Measurements from ENCODE around the gene MAP2K5. TPM values are rescaled to one million over a fixed set of nuclear protein-coding genes. Genes with fewer than 3 reads are reported as not detected.

Gene MAP2K5
- total and polyA plus RNA-seq, 2 donors from 2014 or later: 14.1 to 18.6 TPM

GRCh38 chr15:67720556-67721175, 178.2 kb downstream of the MAP2K5 start:
- FAIRE-seq: no peak
- H3K27me3 ChIP-seq (ENCODE audit: control insufficient read depth, insufficient read depth, low read length): no peaks in the 10 kb centered on the region
- peaks cover 0 to 4% (median 0%) of the 10 kb centered on the region in 3 donors for H3K4me1 ChIP-seq (ENCODE audit: control insufficient read depth in 2 of 3, insufficient read depth in 2 of 3, low read depth in 1 of 3, low read length in 3 of 3)
- H3K27ac ChIP-seq (ENCODE audit: low read depth in 2 of 2, low read length in 2 of 2): no peak overlapping the region
- peak in 3 of 5 donors; percentile 47 to 84 (median 74) for DNase-seq
- intact Hi-C loops (cut with DNase I): no loop called here
- no peak for TF ChIP-seq CTCF (IDR thresholded peaks at IDR 0.05; ENCODE audit: borderline replicate concordance, extremely low read depth, insufficient read depth)
- no peaks in the 10 kb centered on the region for H3K9me3 ChIP-seq (ENCODE audit: control insufficient read depth in 2 of 3, insufficient read depth in 1 of 3, low read length in 3 of 3)
- no peaks in the 10 kb centered on the region for H3K36me3 ChIP-seq (ENCODE audit: control insufficient read depth in 2 of 3, insufficient read depth in 3 of 3, low read length in 3 of 3)
- H3K4me3 ChIP-seq (ENCODE audit: low read length in 3 of 3): no peak overlapping the region
- no peak overlapping the region for H3K9ac ChIP-seq (ENCODE audit: low read length in 3 of 3)

- Histone ChIP-seq H3K27me3 (ENCODE audit: control insufficient read depth, insufficient read depth, low read length) (no peaks in the 10 kb centered on the region), H3K9ac (ENCODE audit: low read length in 3 of 3) (no peak overlapping the region), H3K4me3 (ENCODE audit: low read length in 3 of 3) (no peak overlapping the region), H3K4me1 (ENCODE audit: control insufficient read depth in 2 of 3, insufficient read depth in 2 of 3, low read depth in 1 of 3, low read length in 3 of 3) (peaks cover 0 to 4% (median 0%) of the 10 kb centered on the region in 3 donors), H3K9me3 (ENCODE audit: control insufficient read depth in 2 of 3, insufficient read depth in 1 of 3, low read length in 3 of 3) (no peaks in the 10 kb centered on the region), H3K27ac (ENCODE audit: low read depth in 2 of 2, low read length in 2 of 2) (no peak overlapping the region), H3K36me3 (ENCODE audit: control insufficient read depth in 2 of 3, insufficient read depth in 3 of 3, low read length in 3 of 3) (no peaks in the 10 kb centered on the region)
- DNase-seq: no peak
- TF ChIP-seq CTCF (IDR thresholded peaks at IDR 0.05; ENCODE audit: borderline replicate concordance, extremely low read depth, insufficient read depth): no peak
- no peak for FAIRE-seq
- intact Hi-C loops (cut with DNase I): no loop called here
These were observed 179.7 kb downstream of the MAP2K5 start for GRCh38 chr15:67722030-67722817.

GRCh38 chr15:67723294-67724024, 181.0 kb downstream of the MAP2K5 start:
- no peak overlapping the region for H3K27ac ChIP-seq (ENCODE audit: low read depth in 2 of 2, low read length in 2 of 2)
- no peak overlapping the region for H3K9ac ChIP-seq (ENCODE audit: low read length in 3 of 3)
- H3K9me3 ChIP-seq (ENCODE audit: control insufficient read depth in 2 of 3, insufficient read depth in 1 of 3, low read length in 3 of 3): no peaks in the 10 kb centered on the region
- TF ChIP-seq CTCF (IDR thresholded peaks at IDR 0.05; ENCODE audit: borderline replicate concordance, extremely low read depth, insufficient read depth): no peak
- no peak for FAIRE-seq
- H3K27me3 ChIP-seq (ENCODE audit: control insufficient read depth, insufficient read depth, low read length): no peaks in the 10 kb centered on the region
- H3K4me1 ChIP-seq (ENCODE audit: control insufficient read depth in 2 of 3, insufficient read depth in 2 of 3, low read depth in 1 of 3, low read length in 3 of 3): peaks cover 0 to 4% (median 0%) of the 10 kb centered on the region in 3 donors
- no peak overlapping the region for H3K4me3 ChIP-seq (ENCODE audit: low read length in 3 of 3)
- intact Hi-C loops (cut with DNase I): no loop called here
- DNase-seq: peak in 1 of 5 donors; percentile 49
- H3K36me3 ChIP-seq (ENCODE audit: control insufficient read depth in 2 of 3, insufficient read depth in 3 of 3, low read length in 3 of 3): no peaks in the 10 kb centered on the region
